Transverse colon (tissue), 4 donors: ENCODE data around the gene FLYWCH1.

ENCODE experiments used
- CTCF ChIP-seq, 5 experiments: fragments of 200-600 bp in 3 of 5; fragments of 450-650 bp in 2 of 5; sonication (generic) in 3 of 5; IDR thresholded peaks; 1 replicate in 2 of 5; 2 replicates in 3 of 5; pipeline ENCODE4 v1.5.1; 2016 to 2017; ENCODE audit warnings: antibody characterized with exemption in 5 of 5, inconsistent platforms in 3 of 5, mild to moderate bottlenecking in 2 of 5, moderate library complexity in 1 of 5
- EP300 ChIP-seq: sonication (generic); formaldehyde crosslinking; IDR thresholded peaks from one replicate; pipeline ENCODE4 v1.6.1; 2017; ENCODE audit warnings: antibody characterized with exemption, low read depth
- POLR2A ChIP-seq: fragments of 450-650 bp; IDR thresholded peaks from one replicate; pipeline ENCODE4 v1.6.1; 2016; ENCODE audit warnings: antibody characterized with exemption, mild to moderate bottlenecking, moderate library complexity
- POLR2AphosphoS5 ChIP-seq, 3 donors: sonication (generic); formaldehyde crosslinking; IDR thresholded peaks; one replicate each; pipeline ENCODE4 v1.6.1; 2016; ENCODE audit warnings: antibody characterized with exemption in 3 of 3

- TF ChIP-seq POLR2AphosphoS5 (IDR thresholded peaks at IDR 0.05) (no peak), CTCF (IDR thresholded peaks at IDR 0.05) (no peak), EP300 (no peak), POLR2A (no peak)
Observed at GRCh38 chr16:2966808-2967191, 55.1 kb downstream of the FLYWCH1 start.
